ENCODE measurements around the gene TNFSF18.

TNFSF18 gene

GRCh38 chr1:173057984-173058383, 7.2 kb upstream of the TNFSF18 start:
- no peak for DNase-seq (ENCODE audit: low read depth)
- H3K4me3 ChIP-seq (ENCODE audit: low read length) = no peak overlapping the region
- TF ChIP-seq CTCF (conservative IDR thresholded peaks at IDR 0.05; ENCODE audit: low read depth, low read length) = no peak

GRCh38 chr1:173056365-173056764, 5.6 kb upstream of the TNFSF18 start:
- TF ChIP-seq CTCF (conservative IDR thresholded peaks at IDR 0.05; ENCODE audit: low read depth, low read length) = no peak
- DNase-seq (ENCODE audit: low read depth) = no peak
- H3K4me3 ChIP-seq (ENCODE audit: low read length) = no peak overlapping the region

DNA sequence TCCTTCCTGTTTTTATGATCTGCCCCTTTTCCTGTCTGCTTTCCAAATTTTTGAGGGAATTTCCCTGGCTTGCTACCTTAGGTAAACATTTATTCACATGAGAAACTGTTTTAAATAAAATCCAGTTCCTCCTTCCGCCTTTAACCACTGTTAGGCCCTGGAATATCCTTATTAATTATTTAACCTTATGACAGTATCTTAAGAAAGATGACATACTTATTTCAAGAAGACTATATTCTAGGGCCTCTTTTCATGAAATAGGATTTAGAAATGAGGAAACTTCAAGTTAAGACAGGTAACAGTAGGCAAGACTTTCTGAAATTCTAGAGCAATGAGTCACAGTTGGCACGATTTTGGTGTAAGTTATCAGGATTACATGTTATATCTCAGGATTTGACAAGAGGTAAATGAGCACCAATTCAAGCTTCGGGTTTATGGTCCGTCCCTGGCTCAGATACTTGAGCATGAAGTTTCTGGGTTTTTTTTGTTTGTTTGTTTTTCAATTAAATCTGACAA, 2.0 kb upstream of the TNFSF18 start:
- no peak for TF ChIP-seq CTCF (conservative IDR thresholded peaks at IDR 0.05; ENCODE audit: low read depth, low read length)
- DNase-seq (ENCODE audit: low read depth) = peak; percentile 51
- H3K4me3 ChIP-seq (ENCODE audit: low read length) = no peak overlapping the region

DNA sequence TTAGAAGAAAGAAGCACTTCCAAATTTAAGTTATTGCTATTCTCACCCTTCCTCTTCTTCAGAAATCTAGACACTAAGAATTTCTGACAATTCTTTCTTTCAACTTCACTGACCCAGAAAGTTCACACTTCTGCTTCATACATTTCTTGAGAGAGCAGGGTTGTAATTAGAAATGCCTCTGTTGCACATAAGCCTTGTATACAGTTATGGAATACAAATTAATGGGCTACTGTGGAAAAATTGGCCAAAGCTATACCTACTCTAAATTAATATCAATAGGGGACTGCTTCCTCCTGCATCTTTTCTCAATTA, 1.5 kb downstream of the TNFSF18 start:
- TF ChIP-seq CTCF (conservative IDR thresholded peaks at IDR 0.05; ENCODE audit: low read depth, low read length) = no peak
- H3K4me3 ChIP-seq (ENCODE audit: low read length) = no peak overlapping the region
- DNase-seq (ENCODE audit: low read depth) = no peak

DNA sequence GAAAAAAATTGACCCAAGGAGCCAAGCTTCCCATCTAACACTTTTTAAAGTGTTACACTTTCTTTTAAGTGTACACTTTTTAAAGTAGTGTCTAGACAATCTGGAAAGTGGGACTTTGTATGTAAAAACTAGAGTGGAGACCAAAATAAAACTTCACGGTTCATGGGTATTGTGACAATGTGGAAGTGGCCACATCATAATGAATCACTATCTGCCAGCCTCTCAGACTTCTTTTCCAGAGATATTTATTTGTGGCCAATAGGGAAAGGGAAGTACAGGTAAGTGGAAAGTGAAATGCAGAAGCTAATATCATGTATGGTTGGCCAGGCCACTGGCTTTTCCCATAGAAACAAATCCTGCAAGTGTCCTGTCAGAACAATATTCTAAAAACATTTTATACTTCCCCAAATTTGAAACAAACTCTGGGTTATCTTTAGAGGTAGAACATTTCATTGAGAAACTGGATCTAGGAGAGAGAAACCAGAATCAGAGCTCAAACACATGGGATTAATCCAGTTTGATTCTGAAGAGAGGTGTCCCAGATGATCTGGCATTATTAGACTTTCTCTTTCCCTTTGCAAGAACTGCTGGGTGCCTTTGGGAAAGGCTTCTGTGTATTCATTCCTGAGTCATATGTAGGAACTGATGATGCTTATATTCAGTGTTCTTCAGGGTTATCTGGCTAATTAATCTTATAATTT, 2.0 kb downstream of the TNFSF18 start:
- TF ChIP-seq CTCF (conservative IDR thresholded peaks at IDR 0.05; ENCODE audit: low read depth, low read length) = no peak
- no peak overlapping the region for H3K4me3 ChIP-seq (ENCODE audit: low read length)
- no peak for DNase-seq (ENCODE audit: low read depth)

- no peak for TF ChIP-seq CTCF (conservative IDR thresholded peaks at IDR 0.05; ENCODE audit: low read depth, low read length)
- DNase-seq (ENCODE audit: low read depth) = no peak
- no peak overlapping the region for H3K4me3 ChIP-seq (ENCODE audit: low read length)
Measured at GRCh38 chr1:173044656-173045055, 6.1 kb downstream of the TNFSF18 start.

DNA sequence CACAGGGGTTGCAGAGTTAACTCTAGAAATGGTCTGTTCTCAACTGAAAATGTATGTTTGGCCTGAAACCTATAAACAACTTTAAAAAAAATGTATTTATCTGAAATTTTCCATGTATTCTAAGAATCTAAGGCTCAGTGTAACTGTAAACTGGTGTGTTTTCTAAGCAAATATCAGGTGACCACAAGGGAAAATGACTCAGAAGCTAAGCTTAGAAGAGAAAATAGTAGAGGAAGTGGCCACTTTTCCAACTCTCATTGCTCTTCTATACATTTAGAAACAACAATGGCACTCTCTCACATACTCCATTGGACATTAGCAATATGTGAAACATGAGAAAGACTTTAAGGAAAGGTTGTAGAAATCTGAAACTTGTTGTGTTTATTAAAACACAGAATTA, 7.5 kb downstream of the TNFSF18 start:
- no peak for TF ChIP-seq CTCF (conservative IDR thresholded peaks at IDR 0.05; ENCODE audit: low read depth, low read length)
- DNase-seq (ENCODE audit: low read depth) = peak; percentile 27
- no peak overlapping the region for H3K4me3 ChIP-seq (ENCODE audit: low read length)

Data from retinal pigment epithelial cell (primary cell).